WTC11 (cell line): ENCODE measurements around the gene PIWIL4. TPM values are rescaled to one million over a fixed set of nuclear protein-coding genes. Genes with fewer than 3 reads are reported as not detected.

Experiments used
- ATAC-seq: fragments of 200-7000 bp; cut with Tn5 transposase; 2 replicates; pipeline ENCODE4 v1.10.0; 2021; ENCODE audit warnings: mild to moderate bottlenecking, moderate library complexity
- CTCF ChIA-PET: fragments of 300-600 bp; sonication (Branson Sonifier 250); formaldehyde crosslinking; loops from one replicate; lab custom pipeline; 2021; ENCODE audit warnings: antibody characterized with exemption; lab: Charles Lee
- POLR2A ChIA-PET: fragments of 350-600 bp; sonication (Branson Sonifier 250); formaldehyde crosslinking; loops from one replicate; lab custom pipeline; 2021; ENCODE audit warnings: antibody characterized with exemption; lab: Charles Lee
- DNase-seq: peaks from one replicate; pipeline ENCODE4 v3.0.0; 2021; ENCODE audit warnings: low spot score
- H3K27ac Mint-ChIP-seq: 2 replicates; pipeline ENCODE4 v1.8.0; 2021; ENCODE audit warnings: mixed read lengths
- H3K27me3 Mint-ChIP-seq: 2 replicates; pipeline ENCODE4 v1.8.0; 2021; ENCODE audit warnings: low read depth, mild to moderate bottlenecking, moderate library complexity, mixed read lengths
- H3K36me3 Mint-ChIP-seq: 2 replicates; pipeline ENCODE4 v1.8.0; 2021; ENCODE audit warnings: mixed read lengths
- H3K4me1 Mint-ChIP-seq: 2 replicates; pipeline ENCODE4 v1.8.0; 2022; ENCODE audit warnings: mixed read lengths
- H3K4me3 Mint-ChIP-seq: 2 replicates; pipeline ENCODE4 v1.8.0; 2021; ENCODE audit warnings: mild to moderate bottlenecking, moderate library complexity, mixed read lengths
- H3K9me3 Mint-ChIP-seq: 2 replicates; pipeline ENCODE4 v1.8.0; 2021; ENCODE audit warnings: mixed read lengths
- ERG ChIP-seq: fragments of 250-450 bp; sonication (Bioruptor Pico); IDR thresholded peaks from 2 replicates; pipeline ENCODE4 v1.8.0; 2021; ENCODE audit warnings: mild to moderate bottlenecking
- FOXK1 ChIP-seq: sonication (generic); formaldehyde crosslinking; IDR thresholded peaks from 2 replicates; pipeline ENCODE4 v1.8.0; 2022; ENCODE audit warnings: mild to moderate bottlenecking, moderate library complexity, missing genetic modification reagents
- GABPB1 ChIP-seq: sonication (generic); formaldehyde crosslinking; IDR thresholded peaks from 2 replicates; pipeline ENCODE4 v1.8.1; 2023; ENCODE audit warnings: mild to moderate bottlenecking, missing genetic modification reagents
- HMGA2 ChIP-seq: fragments of 250-450 bp; sonication (Bioruptor Pico); IDR thresholded peaks from 2 replicates; pipeline ENCODE4 v1.4.0; 2021; ENCODE audit warnings: mild to moderate bottlenecking, moderate library complexity
- HMGXB4 ChIP-seq: sonication (generic); formaldehyde crosslinking; IDR thresholded peaks from 2 replicates; pipeline ENCODE4 v1.8.1; 2023; ENCODE audit warnings: mild to moderate bottlenecking, moderate library complexity, missing genetic modification reagents
- MAX ChIP-seq: sonication (generic); formaldehyde crosslinking; IDR thresholded peaks from 2 replicates; pipeline ENCODE4 v1.8.0; 2022; ENCODE audit warnings: mild to moderate bottlenecking, missing genetic modification reagents
- NFE2L1 ChIP-seq: sonication (generic); formaldehyde crosslinking; IDR thresholded peaks from 2 replicates; pipeline ENCODE4 v1.8.1; 2023; ENCODE audit warnings: missing genetic modification reagents
- NR3C1 ChIP-seq: sonication (generic); formaldehyde crosslinking; conservative IDR thresholded peaks from 2 replicates; pipeline ENCODE4 v1.8.1; 2023; ENCODE audit warnings: low read depth, mild to moderate bottlenecking, missing genetic modification reagents
- OVOL2 ChIP-seq: fragments of 250-450 bp; sonication (Bioruptor Pico); IDR thresholded peaks from 2 replicates; pipeline ENCODE4 v1.9.0; 2021; ENCODE audit warnings: mild to moderate bottlenecking, borderline replicate concordance
- PRRX2 ChIP-seq: fragments of 250-450 bp; sonication (Bioruptor Pico); IDR thresholded peaks from 2 replicates; pipeline ENCODE4 v1.8.0; 2021; ENCODE audit warnings: mild to moderate bottlenecking
- RELA ChIP-seq: sonication (generic); formaldehyde crosslinking; IDR thresholded peaks from 2 replicates; pipeline ENCODE4 v1.8.1; 2022; ENCODE audit warnings: missing genetic modification reagents, mild to moderate bottlenecking, borderline replicate concordance
- SMAD4 ChIP-seq: sonication (generic); formaldehyde crosslinking; IDR thresholded peaks from 2 replicates; pipeline ENCODE4 v1.8.0; 2022; ENCODE audit warnings: mild to moderate bottlenecking, missing genetic modification reagents
- STAT6 ChIP-seq: sonication (generic); formaldehyde crosslinking; conservative IDR thresholded peaks from 2 replicates; pipeline ENCODE4 v1.8.1; 2023; ENCODE audit warnings: mild to moderate bottlenecking, low read depth, missing genetic modification reagents, moderate library complexity
- TP53 ChIP-seq: sonication (generic); formaldehyde crosslinking; IDR thresholded peaks from 2 replicates; pipeline ENCODE4 v1.8.1; 2023; ENCODE audit warnings: mild to moderate bottlenecking, missing genetic modification reagents
- ZBTB21 ChIP-seq: sonication (generic); formaldehyde crosslinking; IDR thresholded peaks from 2 replicates; pipeline ENCODE4 v1.8.1; 2023; ENCODE audit warnings: mild to moderate bottlenecking, missing genetic modification reagents, borderline replicate concordance
- ZBTB43 ChIP-seq: sonication (generic); formaldehyde crosslinking; IDR thresholded peaks from 2 replicates; pipeline ENCODE4 v1.8.1; 2023; ENCODE audit warnings: mild to moderate bottlenecking, missing genetic modification reagents
- ZMAT4 ChIP-seq: fragments of 250-450 bp; sonication (Bioruptor Pico); IDR thresholded peaks from 2 replicates; pipeline ENCODE4 v1.9.0; 2021; ENCODE audit warnings: mild to moderate bottlenecking
- ZNF219 ChIP-seq: sonication (generic); formaldehyde crosslinking; IDR thresholded peaks from 2 replicates; pipeline ENCODE4 v1.8.0; 2023; ENCODE audit warnings: missing genetic modification reagents, mild to moderate bottlenecking, borderline replicate concordance
- ZNF263 ChIP-seq: sonication (generic); formaldehyde crosslinking; IDR thresholded peaks from 2 replicates; pipeline ENCODE4 v1.8.1; 2022; ENCODE audit warnings: low read depth, mild to moderate bottlenecking, moderate library complexity, missing genetic modification reagents
- ZNF281 ChIP-seq: sonication (generic); formaldehyde crosslinking; IDR thresholded peaks from 2 replicates; pipeline ENCODE4 v1.8.0; 2023; ENCODE audit warnings: mild to moderate bottlenecking, missing genetic modification reagents
- ZNF317 ChIP-seq: sonication (generic); formaldehyde crosslinking; IDR thresholded peaks from 2 replicates; pipeline ENCODE4 v1.8.1; 2023; ENCODE audit warnings: low read depth, mild to moderate bottlenecking, moderate library complexity, missing genetic modification reagents, borderline replicate concordance
- ZNF423 ChIP-seq: fragments of 250-450 bp; sonication (Bioruptor Pico); IDR thresholded peaks from 2 replicates; pipeline ENCODE4 v2.1.2; 2022; ENCODE audit warnings: mild to moderate bottlenecking, moderate library complexity
- ZNF425 ChIP-seq: fragments of 250-450 bp; sonication (Bioruptor Pico); conservative IDR thresholded peaks from 2 replicates; pipeline ENCODE4 v1.9.0; 2021; ENCODE audit warnings: mild to moderate bottlenecking
- total RNA-seq: library from RNA; stranded (reverse); gene quantifications from 3 replicates; pipeline ENCODE4 v1.2.3, GENCODE V29; 2021

PIWIL4 gene
- total RNA-seq, 1 experiment from 2014 or later = 0.33 TPM

GRCh38 chr11:94586978-94587377 is 19.8 kb downstream of the PIWIL4 start:
- no peaks in the 10 kb centered on the region for H3K36me3 Mint-ChIP-seq
- H3K4me3 Mint-ChIP-seq = no peak overlapping the region
- ChIA-PET POLR2A (interaction anchor here (1.1 kb wide), 1 partner anchor 9 kb away, joined by 3 read pairs; no protein-coding TSS in a partner anchor), CTCF (interaction anchor here (1.4 kb wide), 1 partner anchor 381 kb away, joined by 3 read pairs; no protein-coding TSS in a partner anchor)
- DNase-seq (no peak), ATAC-seq (no peak)
- no peaks in the 10 kb centered on the region for H3K4me1 Mint-ChIP-seq
- TF ChIP-seq STAT6 (CRISPR knock-in tag) = no peak
- TF ChIP-seq HMGXB4 (CRISPR knock-in tag) = no peak
- no peak for TF ChIP-seq ZMAT4 (CRISPR knock-in tag)
- TF ChIP-seq RELA (CRISPR knock-in tag) = no peak
- no peak for TF ChIP-seq GABPB1
- no peak for TF ChIP-seq NR3C1 (CRISPR knock-in tag)
- TF ChIP-seq PRRX2 = no peak
- TF ChIP-seq ZNF423 = no peak
- no peak for TF ChIP-seq ERG (CRISPR knock-in tag)
- TF ChIP-seq ZNF263 (CRISPR knock-in tag) = no peak
- TF ChIP-seq MAX = no peak
- TF ChIP-seq NFE2L1 (CRISPR knock-in tag) = no peak
- no peak for TF ChIP-seq OVOL2 (CRISPR knock-in tag)
- TF ChIP-seq SMAD4 (CRISPR knock-in tag) = no peak
- TF ChIP-seq FOXK1 (CRISPR knock-in tag) = no peak
- TF ChIP-seq ZNF425 (CRISPR knock-in tag) = no peak
- no peak for TF ChIP-seq TP53 (CRISPR knock-in tag)
- peaks cover 12% of the 10 kb centered on the region; the same call in 1 of the 2 replicates for H3K27me3 Mint-ChIP-seq
- H3K27ac Mint-ChIP-seq = no peak overlapping the region
- no peaks in the 10 kb centered on the region for H3K9me3 Mint-ChIP-seq

- ChIA-PET CTCF (interaction anchor here (1.1 kb wide), 1 partner anchor 67 kb away, joined by 6 read pairs; no protein-coding TSS in a partner anchor), POLR2A (no interaction called here)
- Mint-ChIP-seq H3K27ac (no peak overlapping the region), H3K27me3 (peaks cover 9% of the 10 kb centered on the region; the same call in 1 of the 2 replicates), H3K4me3 (no peak overlapping the region), H3K4me1 (no peaks in the 10 kb centered on the region), H3K9me3 (no peaks in the 10 kb centered on the region), H3K36me3 (no peaks in the 10 kb centered on the region)
- ATAC-seq = no peak
- DNase-seq = no peak
- TF ChIP-seq ZNF281 (no peak), ZNF219 (no peak), ZBTB21 (CRISPR knock-in tag) (no peak), ZNF317 (CRISPR knock-in tag) (no peak), HMGA2 (no peak), ZBTB43 (CRISPR knock-in tag) (no peak)
Measured at GRCh38 chr11:94588366-94588942, 21.3 kb downstream of the PIWIL4 start.
